Lung microvascular endothelial cell (primary cell): ENCODE measurements around the gene ZNF234. TPM values are rescaled to one million over a fixed set of nuclear protein-coding genes. Genes with fewer than 3 reads are reported as not detected.
"Not testable (repeated sequence)": the region's sequence is repeated elsewhere in the genome, so short reads cannot be mapped to it uniquely, and the experiment has no call there.

Experiments
- DNase-seq, 2 donors: peaks; one replicate each; pipeline versions ENCODE4 v3.0.0 to v3.0.0-alpha.2; 2010; ENCODE audit warnings: low read depth in 2 of 2
- total RNA-seq: library from RNA; depleted of rRNA; stranded (reverse); fragments of >200 nt; gene quantifications from 2 replicates; pipeline ENCODE4 v1.2.1, GENCODE V29; 2014

Gene ZNF234
- total RNA-seq, 1 donor from 2014 or later: 9.7 TPM

DNA sequence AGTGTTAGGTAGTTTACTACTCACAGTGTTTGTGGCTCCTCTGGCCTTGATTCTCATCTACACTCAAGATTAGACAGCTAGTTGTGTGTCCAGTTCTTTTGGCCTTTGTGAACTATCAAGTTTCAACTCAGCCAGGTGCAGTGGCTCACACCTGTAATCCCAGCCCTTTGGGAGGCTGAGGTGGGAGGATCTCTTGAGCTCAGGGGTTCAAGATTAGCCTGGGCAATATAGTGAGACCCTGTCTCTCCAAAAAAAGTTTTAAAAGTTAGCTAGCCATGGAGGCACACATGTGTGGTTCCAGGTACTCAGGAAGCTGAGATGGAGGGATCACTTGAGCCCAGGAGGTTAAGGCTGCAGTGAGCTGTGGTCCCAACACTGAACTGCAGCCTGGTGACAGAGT lies 39.6 kb downstream of the ZNF234 start:
- no peak for DNase-seq

DNA sequence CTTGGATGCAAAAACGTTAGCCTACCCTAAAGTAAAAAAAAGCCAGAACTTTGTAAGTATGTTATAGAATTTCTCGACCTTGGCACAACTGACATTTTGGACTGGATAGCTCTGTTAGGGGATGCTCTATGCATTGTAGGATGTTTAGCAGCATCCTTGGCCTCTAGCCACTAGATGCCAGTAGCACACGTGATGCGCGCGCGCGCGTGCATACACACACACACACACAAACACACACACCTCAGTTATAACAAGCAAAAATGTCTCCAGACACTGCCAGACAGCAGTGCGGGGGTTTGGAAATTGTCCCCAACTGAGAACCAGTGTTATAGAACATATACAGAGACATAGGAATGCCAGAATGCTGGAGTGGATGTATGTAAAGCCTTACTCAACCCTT lies 40.8 kb downstream of the ZNF234 start:
- DNase-seq: no peak

DNA sequence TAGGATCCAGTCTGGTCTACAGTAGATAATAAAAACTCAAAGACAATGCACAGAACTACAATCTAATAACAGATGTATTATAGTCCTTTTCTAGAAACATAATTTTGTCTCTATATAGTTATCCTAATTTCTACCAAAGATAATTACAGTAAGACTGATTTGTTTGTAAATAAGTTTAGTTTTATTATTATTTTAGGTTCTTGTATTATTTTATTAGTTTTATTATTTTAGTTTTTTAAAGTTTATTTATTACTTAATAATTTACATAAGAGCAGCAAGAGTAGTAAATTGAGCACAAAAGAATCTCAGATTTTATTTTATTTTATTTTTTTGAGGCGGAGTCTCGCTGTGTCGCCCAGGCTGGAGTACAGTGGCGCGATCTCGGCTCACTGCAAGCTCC lies 48.7 kb downstream of the ZNF234 start:
- DNase-seq: no peak

DNA sequence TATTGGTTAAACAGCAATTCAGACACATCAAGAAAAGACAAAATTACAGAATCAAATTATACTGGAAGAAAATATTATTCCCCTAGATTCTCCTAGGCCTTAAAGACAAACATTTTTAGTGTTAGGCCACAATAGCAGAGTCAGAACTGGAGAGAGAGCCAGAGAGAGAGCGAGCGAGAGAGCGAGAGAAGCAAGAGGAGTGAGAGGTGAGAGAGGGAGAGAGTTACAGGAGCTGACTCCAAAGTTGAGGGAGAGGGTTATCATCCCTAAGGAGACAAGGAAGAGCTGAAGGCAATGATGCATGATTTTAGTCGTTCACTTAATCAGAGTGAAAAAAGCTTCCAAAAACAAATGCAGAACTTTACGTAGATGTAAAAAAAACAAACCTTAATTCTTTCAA lies 50.8 kb downstream of the ZNF234 start:
- no peak for DNase-seq

DNA sequence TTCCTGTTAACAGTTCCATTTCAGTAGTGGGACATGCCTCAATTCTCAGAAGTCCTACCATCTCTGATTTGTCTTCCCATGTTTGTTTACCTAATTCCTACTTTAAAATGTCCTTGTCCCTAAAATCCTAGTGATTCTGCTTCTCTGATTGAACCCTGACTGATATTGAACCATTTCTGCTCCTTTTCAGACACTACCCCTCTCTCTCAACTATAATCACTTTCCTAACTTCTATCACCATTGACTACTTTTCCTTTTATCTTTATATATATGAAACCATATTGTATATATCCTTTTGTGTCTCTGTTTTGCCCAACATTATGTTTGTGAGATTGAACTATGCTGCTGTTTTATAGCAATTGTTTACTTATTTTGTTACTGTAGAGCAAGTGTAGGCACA lies 55.4 kb downstream of the ZNF234 start:
- no peak for DNase-seq

DNA sequence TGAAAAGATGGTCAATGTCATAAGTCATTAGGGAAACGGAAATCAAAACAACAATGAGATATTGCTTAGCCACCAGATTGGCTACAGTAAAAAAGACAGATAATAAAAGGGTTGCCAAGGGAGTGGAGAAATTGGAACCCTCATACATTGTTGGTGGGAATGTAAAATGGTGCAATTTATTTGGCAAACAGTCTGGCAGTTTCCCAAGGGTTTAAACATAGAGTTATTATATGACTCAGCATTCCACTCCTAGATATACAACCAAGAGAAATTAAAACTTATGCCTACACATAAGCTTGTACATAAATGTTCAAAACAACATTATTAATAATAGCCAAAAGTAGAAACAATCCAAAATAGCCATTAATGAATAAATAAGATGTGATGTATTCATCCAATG lies 61.1 kb downstream of the ZNF234 start:
- peak in 1 of 2 donors; percentile 11 for DNase-seq

DNA sequence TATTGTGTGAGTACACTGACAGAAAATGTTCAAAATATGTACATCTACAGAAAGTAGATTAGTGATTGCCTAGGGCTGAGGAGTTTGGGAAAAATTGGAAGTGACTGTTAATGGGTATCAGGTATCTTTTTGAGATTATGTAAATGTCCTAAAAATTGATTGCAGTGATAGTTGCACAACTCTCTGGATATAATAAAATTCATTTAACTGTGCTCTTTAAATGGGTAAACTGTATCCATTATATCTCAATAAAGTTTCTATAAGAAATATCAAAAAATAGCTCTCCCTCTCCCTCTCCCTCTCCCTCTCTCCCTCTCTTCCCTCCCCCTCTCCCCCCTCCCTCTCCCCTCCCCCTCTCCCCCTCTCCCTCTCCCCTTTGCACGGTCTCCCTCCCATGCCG lies 61.6 kb downstream of the ZNF234 start:
- no peak for DNase-seq

DNA sequence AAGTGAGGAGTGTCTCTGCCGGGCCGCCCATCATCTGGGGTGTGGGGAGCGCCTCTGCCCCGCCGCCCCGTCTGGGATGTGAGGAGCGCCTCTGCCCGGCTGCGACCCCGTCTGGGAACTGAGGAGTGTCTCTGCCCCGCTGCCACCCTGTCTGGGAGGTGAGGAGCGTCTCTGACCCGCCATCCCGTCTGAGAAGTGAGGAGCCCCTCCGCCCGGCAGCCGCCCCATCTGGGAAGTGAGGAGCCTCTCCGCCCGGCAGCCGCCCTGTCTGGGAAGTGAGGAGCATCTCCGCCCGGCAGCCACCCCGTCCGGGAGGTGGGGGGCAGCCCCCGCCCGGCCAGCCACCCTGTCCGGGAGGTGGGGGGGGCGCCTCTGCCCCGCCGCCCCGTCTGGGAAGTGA lies 62.5 kb downstream of the ZNF234 start:
- DNase-seq: not testable (repeated sequence)

DNA sequence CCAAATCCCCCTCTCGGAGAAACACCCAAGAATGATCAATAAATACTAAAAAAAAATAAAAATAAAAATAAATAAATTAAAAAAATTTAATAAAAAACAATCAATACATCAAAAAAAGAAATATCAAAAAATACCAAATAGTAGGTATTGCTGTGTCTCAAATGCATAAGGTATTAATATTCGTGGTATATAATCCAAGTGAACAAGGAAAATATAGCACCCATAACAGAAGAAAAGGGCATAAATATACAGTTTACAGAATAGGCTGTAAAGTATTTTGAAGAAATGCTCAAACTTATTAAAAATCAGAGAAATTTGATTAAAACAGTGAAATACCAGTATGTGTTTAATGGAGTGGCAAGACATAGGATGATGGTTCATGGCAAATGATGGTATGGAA lies 63.4 kb downstream of the ZNF234 start:
- no peak for DNase-seq

DNA sequence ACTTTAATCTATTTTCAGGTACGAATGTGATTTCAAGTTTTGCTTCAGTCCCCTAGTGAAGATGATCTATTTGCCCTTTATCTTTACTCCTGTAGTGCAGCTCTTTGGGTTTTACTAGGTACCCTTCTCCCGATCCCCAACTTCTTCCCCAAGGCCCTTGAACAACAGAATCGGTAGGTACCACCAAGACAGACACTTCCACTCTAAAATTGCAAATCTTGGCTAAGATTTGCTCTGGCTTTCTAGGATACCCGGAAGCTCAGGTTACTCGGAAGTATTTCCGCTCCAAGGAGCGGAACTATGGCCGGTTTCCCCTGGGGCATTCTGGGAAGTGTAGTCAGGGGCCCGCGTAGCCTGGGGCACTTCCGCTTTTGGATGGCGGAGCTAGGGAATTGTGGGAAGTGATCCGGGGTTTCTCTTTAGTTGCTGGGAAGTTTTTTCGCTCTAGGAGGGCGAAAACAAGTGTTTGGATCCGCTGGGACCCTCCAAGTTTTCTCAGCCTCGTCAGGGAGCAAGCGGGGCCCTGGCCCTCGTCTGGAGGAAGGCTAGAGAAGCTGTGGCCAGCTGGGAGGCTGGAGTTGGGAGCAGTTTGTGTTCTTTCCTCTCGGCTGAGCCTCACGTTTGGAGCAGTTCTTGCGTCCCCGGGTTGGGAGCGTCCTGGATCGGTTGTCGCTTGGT lies 65.9 kb downstream of the ZNF234 start:
- DNase-seq: peak; percentile 89 to 94

Other genes starting within 250 kb of the ZNF234 start
- gene ZNF45, start 206.3 kb upstream of the ZNF234 start, total RNA-seq: 13.7 and 16.9 TPM in 2 replicates
- 3.3 and 4.0 TPM in 2 replicates for gene ZNF221, start 190.3 kb upstream of the ZNF234 start, total RNA-seq
- 5.4 and 7.3 TPM in 2 replicates for gene ZNF155, start 157.4 kb upstream of the ZNF234 start, total RNA-seq
- gene ZNF230, start 138.6 kb upstream of the ZNF234 start, total RNA-seq: 2.0 and 2.6 TPM in 2 replicates
- 4.4 and 5.4 TPM in 2 replicates for gene ZNF222, start 116.2 kb upstream of the ZNF234 start, total RNA-seq
- 2.8 and 5.0 TPM in 2 replicates for gene ZNF223, start 89.5 kb upstream of the ZNF234 start, total RNA-seq
- gene ZNF284, start 69.4 kb upstream of the ZNF234 start, total RNA-seq: 1.5 and 2.8 TPM in 2 replicates
- gene ZNF224, start 47.2 kb upstream of the ZNF234 start, total RNA-seq: 19.0 and 27.8 TPM in 2 replicates
- 4.4 and 7.3 TPM in 2 replicates for gene ZNF225, start 28.2 kb upstream of the ZNF234 start, total RNA-seq
- 12.0 and 13.1 TPM in 2 replicates for gene ZNF226, start 23.5 kb downstream of the ZNF234 start, total RNA-seq
- 14.4 and 18.1 TPM in 2 replicates for gene ZNF227, start 71.0 kb downstream of the ZNF234 start, total RNA-seq
- gene ZNF233, start 118.3 kb downstream of the ZNF234 start, total RNA-seq: 1.3 and 1.8 TPM in 2 replicates
- 3.5 and 7.5 TPM in 2 replicates for gene ZNF235, start 163.5 kb downstream of the ZNF234 start, total RNA-seq
- gene ZNF112, start 215.1 kb downstream of the ZNF234 start, total RNA-seq: 5.0 and 6.0 TPM in 2 replicates